T follicular helper cell (primary cell): Measurements from ENCODE around the gene SLC6A6.
A peak's percentile ranks its signal among the peaks of the same experiment; 100 is the strongest.

Experiments
- DNase-seq: peaks from one replicate; pipeline ENCODE4 v3.0.0-alpha.2; 2020; ENCODE audit warnings: low read depth

SLC6A6 gene

GRCh38 chr3:14452740-14453710 is 50.6 kb downstream of the SLC6A6 start:
- no peak for DNase-seq

GRCh38 chr3:14453876-14454638 is 51.7 kb downstream of the SLC6A6 start:
- no peak for DNase-seq

GRCh38 chr3:14454639-14455310 is 52.4 kb downstream of the SLC6A6 start:
- DNase-seq: no peak

- DNase-seq: no peak
These were observed 53.3 kb downstream of the SLC6A6 start for GRCh38 chr3:14455571-14456317.

GRCh38 chr3:14456794-14457193 is 54.4 kb downstream of the SLC6A6 start:
- no peak for DNase-seq

GRCh38 chr3:14457481-14457880 is 55.1 kb downstream of the SLC6A6 start:
- no peak for DNase-seq

GRCh38 chr3:14457999-14458398 is 55.6 kb downstream of the SLC6A6 start:
- no peak for DNase-seq

GRCh38 chr3:14458434-14459275 is 56.2 kb downstream of the SLC6A6 start:
- no peak for DNase-seq

GRCh38 chr3:14459384-14459783 is 57.0 kb downstream of the SLC6A6 start:
- DNase-seq: no peak

GRCh38 chr3:14459787-14460186 is 57.4 kb downstream of the SLC6A6 start:
- no peak for DNase-seq

- no peak for DNase-seq
These were observed 58.1 kb downstream of the SLC6A6 start for GRCh38 chr3:14460342-14461005.

- no peak for DNase-seq
These were observed 58.8 kb downstream of the SLC6A6 start for GRCh38 chr3:14461006-14461747.

- DNase-seq: peak; percentile 26
These were observed 59.4 kb downstream of the SLC6A6 start for GRCh38 chr3:14461748-14462324.

GRCh38 chr3:14462738-14463137 is 60.3 kb downstream of the SLC6A6 start:
- DNase-seq: no peak

GRCh38 chr3:14463330-14464140 is 61.1 kb downstream of the SLC6A6 start:
- DNase-seq: no peak

- no peak for DNase-seq
These were observed 61.7 kb downstream of the SLC6A6 start for GRCh38 chr3:14464141-14464465.

GRCh38 chr3:14464521-14464920 is 62.1 kb downstream of the SLC6A6 start:
- DNase-seq: no peak

- DNase-seq: no peak
These were observed 63.0 kb downstream of the SLC6A6 start for GRCh38 chr3:14465425-14465824.
